Heart left ventricle (tissue), 16 donors: Measurements from ENCODE around the gene CUBN. TPM values are rescaled to one million over a fixed set of nuclear protein-coding genes. Genes with fewer than 3 reads are reported as not detected.

ENCODE experiments used
- ATAC-seq, 4 donors: fragments of 200-7000 bp; cut with Tn5 transposase; one replicate each; pipeline ENCODE4 v1.9.1; 2020 to 2022; ENCODE audit warnings: moderate library complexity in 4 of 4, mild to moderate bottlenecking in 3 of 4, moderate number of reproducible peaks in 1 of 4
- DNase-seq, 5 donors: peaks; one replicate each; pipeline ENCODE4 v3.0.0-alpha.2; 2020
- H3K27ac ChIP-seq, 12 donors: fragments of 200-600 bp; sonication (generic) in 4 of 12; one replicate each; pipeline versions ENCODE4 v1.5.0 to v1.8.0; 2016 to 2022; ENCODE audit warnings: mild to moderate bottlenecking in 2 of 12
- H3K27me3 ChIP-seq, 9 donors: fragments of 200-600 bp; sonication (generic) in 2 of 9; one replicate each; pipeline versions ENCODE4 v1.5.1 to v1.8.0; 2016 to 2022; ENCODE audit warnings: mild to moderate bottlenecking in 3 of 9
- H3K36me3 ChIP-seq, 9 donors: fragments of 200-600 bp; sonication (generic) in 2 of 9; one replicate each; pipeline versions ENCODE4 v1.5.0 to v1.8.0; 2018 to 2022; ENCODE audit warnings: mild to moderate bottlenecking in 2 of 9
- H3K4me1 ChIP-seq, 12 donors: fragments of 200-600 bp; sonication (generic) in 4 of 12; one replicate each; pipeline versions ENCODE4 v1.5.0 to v1.8.0; 2016 to 2022; ENCODE audit warnings: mild to moderate bottlenecking in 3 of 12
- H3K4me3 ChIP-seq, 12 donors: fragments of 200-600 bp; sonication (generic) in 4 of 12; one replicate each; pipeline versions ENCODE4 v1.5.0 to v1.8.0; 2017 to 2022; ENCODE audit warnings: mild to moderate bottlenecking in 9 of 12, moderate library complexity in 4 of 12
- H3K9me3 ChIP-seq, 12 donors: fragments of 200-600 bp; sonication (generic) in 4 of 12; one replicate each; pipeline versions ENCODE4 v1.5.0 to v1.8.0; 2016 to 2022; ENCODE audit warnings: mild to moderate bottlenecking in 1 of 12
- POLR2A ChIP-seq, 2 donors: fragments of 450-650 bp; IDR thresholded peaks; one replicate each; pipeline ENCODE4 v1.6.1; 2017; ENCODE audit warnings: antibody characterized with exemption in 2 of 2, mild to moderate bottlenecking in 2 of 2, moderate library complexity in 2 of 2
- WGBS, 4 donors: extraction: QIAGEN DNeasy Blood & Tissue Kit in 2 of 4; methylation state at CpG; one replicate each; pipeline versions ENCODE4 v1.1.5 to v1.1.7; 2013 to 2018; 5-methylcytosine and 5-hydroxymethylcytosine counted together
- intact Hi-C, 10 donors: fragments of 100-400 bp; cut with DNase I; formaldehyde crosslinking; loops; one replicate each; pipeline versions ENCODE4 v1.11.1 to v1.14.2; 2022
- polyA plus RNA-seq, 2 donors: library from polyadenylated mRNA; stranded (reverse); fragments of 200-250 nt; gene quantifications; one replicate each; pipeline ENCODE4 v1.2.3, GENCODE V29; 2013
- total RNA-seq, 9 donors: library from RNA; depleted of rRNA in 2 of 9; stranded (reverse); fragments of >200 nt in 2 of 9; fragmentation: NEBNext Ultra II Directional in 3 of 9; extraction: Animal tissue kit (Norgen Biotek cat#: 25700) in 3 of 9; gene quantifications; one replicate each; pipeline versions ENCODE4 v1.1.0 to v1.2.4, GENCODE V29; 2016 to 2023
- TF ChIP-seq, protein P1 (sequence below), 12 donors: fragments of 200-600 bp; sonication (generic) in 4 of 12; IDR thresholded peaks; one replicate each; pipeline versions ENCODE4 v1.5.0 to v1.8.0; 2018 to 2022; ENCODE audit warnings: antibody characterized with exemption in 12 of 12, mild to moderate bottlenecking in 5 of 12
- donor health status: ischemic (EF 13 %, LVEDD 7.1; RV severe dilation, severe dysfunction).
- donor health status: healthy with polysubstance abuse.
- donor health status: DM: no; HTN: yes; CAD: no.
- donor health status: DM: no; HTN: no; CAD: no.
- donor health status: ischemic (EF 25% LVEDD 6.9; RV normal size, moderate dysfunction).
- donor health status: ischemic (EF 25% LVEDD 5.7; RV mildly dilated, moderate dysfunction).
- donor health status: healthy.
- donor health status: DM: yes; HTN: yes; CAD: no.
- donor health status: ischemic (EF 35%, LVEDD 5.7; RV mildly dilated, moderate dysfunction).
- donor health status: nonischemic (EF 11% LVEDD 7.7; RV severe dilation, severe dysfunction).
- donor health status: DM: yes; HTN: yes; CAD: no.
- donor health status: PGD.
- donor health status: ischemic (EF 29% LVEDD 5.4; RV normal size, mild dysfunction).
- donor health status: nonischemic (EF 23%, LVEDD 6.1; RV moderate dilation, normal function).

CUBN gene
- total and polyA plus RNA-seq, 11 donors: 0.07 to 1.5 (median 0.44) TPM

DNA sequence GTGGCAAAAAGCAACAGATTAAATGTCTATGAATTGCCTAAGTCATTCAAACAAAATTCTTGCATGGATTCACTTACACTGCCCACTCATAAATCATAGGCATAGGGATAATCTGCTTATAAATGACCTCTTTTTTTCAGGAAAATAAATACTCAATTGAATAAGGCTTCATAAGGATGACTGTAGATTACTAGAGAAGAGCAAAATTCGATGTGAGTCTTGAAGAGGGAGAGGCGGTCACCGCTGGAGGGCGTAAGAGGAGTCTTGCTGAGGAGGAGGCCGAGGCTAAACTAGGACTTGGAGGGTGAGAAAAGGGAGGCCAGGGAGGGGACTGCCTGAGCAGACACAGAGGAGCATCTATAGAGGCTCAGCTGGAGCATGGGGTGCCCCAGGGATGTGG, 177.0 kb downstream of the CUBN start:
- intact Hi-C loops: no loop called here
- no peak overlapping the region for H3K4me3 ChIP-seq
- peaks cover 0 to 35% (median 11%) of the 10 kb centered on the region in 12 donors for H3K4me1 ChIP-seq
- H3K27me3 ChIP-seq: no peaks in the 10 kb centered on the region
- no peaks in the 10 kb centered on the region for H3K9me3 ChIP-seq
- no peaks in the 10 kb centered on the region for H3K36me3 ChIP-seq
- H3K27ac ChIP-seq: peak overlapping the region in 7 of 12 donors; percentile 7 to 49 (median 28)
- ATAC-seq (no peak), DNase-seq (no peak)
- 87 to 88% (median 87%) methylated on average over 5 of the region's 5 CpGs for WGBS, 4 donors
- TF ChIP-seq, protein P1, sequence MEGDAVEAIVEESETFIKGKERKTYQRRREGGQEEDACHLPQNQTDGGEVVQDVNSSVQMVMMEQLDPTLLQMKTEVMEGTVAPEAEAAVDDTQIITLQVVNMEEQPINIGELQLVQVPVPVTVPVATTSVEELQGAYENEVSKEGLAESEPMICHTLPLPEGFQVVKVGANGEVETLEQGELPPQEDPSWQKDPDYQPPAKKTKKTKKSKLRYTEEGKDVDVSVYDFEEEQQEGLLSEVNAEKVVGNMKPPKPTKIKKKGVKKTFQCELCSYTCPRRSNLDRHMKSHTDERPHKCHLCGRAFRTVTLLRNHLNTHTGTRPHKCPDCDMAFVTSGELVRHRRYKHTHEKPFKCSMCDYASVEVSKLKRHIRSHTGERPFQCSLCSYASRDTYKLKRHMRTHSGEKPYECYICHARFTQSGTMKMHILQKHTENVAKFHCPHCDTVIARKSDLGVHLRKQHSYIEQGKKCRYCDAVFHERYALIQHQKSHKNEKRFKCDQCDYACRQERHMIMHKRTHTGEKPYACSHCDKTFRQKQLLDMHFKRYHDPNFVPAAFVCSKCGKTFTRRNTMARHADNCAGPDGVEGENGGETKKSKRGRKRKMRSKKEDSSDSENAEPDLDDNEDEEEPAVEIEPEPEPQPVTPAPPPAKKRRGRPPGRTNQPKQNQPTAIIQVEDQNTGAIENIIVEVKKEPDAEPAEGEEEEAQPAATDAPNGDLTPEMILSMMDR (IDR thresholded peaks at IDR 0.05): peak in 1 of 12 donors; percentile 12
- TF ChIP-seq POLR2A (IDR thresholded peaks at IDR 0.05): no peak

DNA sequence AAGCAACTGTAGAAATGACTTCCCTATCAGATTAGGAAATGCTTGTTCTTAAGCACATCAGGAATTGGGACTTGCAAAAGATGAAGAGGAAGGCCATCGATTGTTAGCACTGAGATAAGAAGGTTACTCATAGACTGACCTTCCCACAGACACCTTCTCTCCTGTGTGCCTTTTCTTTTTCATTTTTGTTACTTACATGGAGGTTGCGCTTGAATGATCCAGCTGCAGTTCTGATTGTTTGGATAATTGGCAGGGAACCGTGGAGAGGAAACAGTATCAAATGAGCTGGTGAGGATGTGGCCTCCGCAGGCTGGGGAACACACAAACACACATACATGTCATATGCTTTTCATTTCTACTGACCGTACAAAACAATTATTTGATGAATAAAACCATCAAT, 177.5 kb downstream of the CUBN start:
- WGBS, 4 donors: 39 to 52% (median 41%) methylated on average over 5 of the region's 5 CpGs
- H3K27ac ChIP-seq: peak overlapping the region in 5 of 12 donors; percentile 15 to 49 (median 28)
- no peak for DNase-seq
- ATAC-seq: peak in 2 of 4 donors; percentile 34 to 62
- intact Hi-C loops: no loop called here
- peaks cover 0 to 35% (median 11%) of the 10 kb centered on the region in 12 donors for H3K4me1 ChIP-seq
- TF ChIP-seq, protein P1 (IDR thresholded peaks at IDR 0.05): no peak
- no peak for TF ChIP-seq POLR2A (IDR thresholded peaks at IDR 0.05)
- no peaks in the 10 kb centered on the region for H3K36me3 ChIP-seq
- no peak overlapping the region for H3K4me3 ChIP-seq
- H3K27me3 ChIP-seq: no peaks in the 10 kb centered on the region
- no peaks in the 10 kb centered on the region for H3K9me3 ChIP-seq

DNA sequence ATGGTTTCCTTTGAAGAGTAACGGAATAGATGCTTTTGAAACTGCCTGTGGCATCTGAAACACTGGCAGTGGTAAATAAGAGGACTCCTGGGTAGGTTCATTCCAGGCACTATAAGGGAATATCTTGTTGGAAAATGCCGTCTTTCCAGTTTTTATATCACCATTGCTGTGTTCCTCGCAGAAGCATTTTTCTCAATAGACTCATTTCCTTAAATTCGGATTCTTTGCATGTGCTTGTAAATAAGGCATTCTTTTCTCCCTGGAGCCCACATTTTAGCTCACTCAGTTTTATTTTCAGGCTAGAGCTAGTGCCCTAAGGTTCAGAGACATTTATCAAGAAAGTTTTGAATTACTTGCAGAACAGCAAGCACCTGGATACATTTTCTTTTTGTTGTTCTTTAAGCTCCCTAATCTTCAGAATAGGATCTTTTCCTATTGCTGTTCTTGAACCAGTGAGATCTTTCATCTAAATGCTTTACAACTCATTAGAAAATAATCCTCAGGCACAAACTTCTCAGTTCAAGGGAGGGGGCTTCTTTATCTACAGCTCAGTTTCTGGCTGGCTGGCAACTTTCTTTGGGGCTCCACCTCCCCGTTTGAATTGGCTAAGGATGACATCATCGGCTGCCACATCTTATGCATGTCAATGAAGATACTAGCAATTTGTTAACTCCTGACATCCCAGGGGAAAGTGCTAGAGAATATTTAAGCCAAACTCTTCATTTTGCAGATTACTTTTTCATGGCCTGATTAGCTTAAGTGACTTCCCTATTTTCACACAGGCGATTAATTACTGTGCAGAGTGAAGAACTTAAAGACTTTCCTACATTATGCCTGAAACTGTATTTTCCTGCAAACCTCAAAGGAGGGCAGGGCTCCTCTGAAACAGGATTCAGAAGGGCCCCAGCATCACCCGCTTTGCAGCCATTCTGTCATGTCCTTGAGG, 178.7 kb downstream of the CUBN start:
- intact Hi-C loops: no loop called here

DNA sequence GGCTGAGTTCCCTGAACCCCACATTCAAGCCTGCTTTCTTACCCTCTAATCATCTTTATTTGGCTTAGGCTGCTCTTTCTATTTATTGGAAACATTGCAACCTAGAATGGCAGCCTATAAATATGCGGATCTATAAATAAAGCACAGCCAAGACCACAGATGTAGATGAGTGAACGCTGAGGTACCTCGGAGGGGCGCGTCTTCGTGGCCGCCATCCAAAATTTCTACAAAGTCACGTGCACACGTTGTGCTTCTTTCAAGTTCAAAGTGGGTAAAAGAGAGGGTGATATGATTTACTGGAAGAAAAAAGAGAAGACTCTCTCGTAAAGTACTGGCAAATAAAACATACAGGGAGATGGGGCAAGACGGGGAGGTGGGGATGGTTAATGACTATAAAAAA, 179.8 kb downstream of the CUBN start:
- Histone ChIP-seq H3K27me3 (no peaks in the 10 kb centered on the region), H3K4me3 (no peak overlapping the region), H3K36me3 (no peaks in the 10 kb centered on the region), H3K9me3 (no peaks in the 10 kb centered on the region), H3K4me1 (peaks cover 0 to 43% (median 11%) of the 10 kb centered on the region in 12 donors), H3K27ac (no peak overlapping the region)
- WGBS, 4 donors: 49 to 59% (median 55%) methylated on average over 11 of the region's 11 CpGs
- no peak for ATAC-seq
- no peak for DNase-seq
- intact Hi-C loops: no loop called here
- TF ChIP-seq, protein P1 (IDR thresholded peaks at IDR 0.05): no peak
- TF ChIP-seq POLR2A (IDR thresholded peaks at IDR 0.05): no peak

More for the DNA sequence above, 178.7 kb downstream of the CUBN start:
- Histone ChIP-seq H3K27ac (peak overlapping the region in 1 of 12 donors; percentile 8), H3K4me3 (no peak overlapping the region), H3K36me3 (no peaks in the 10 kb centered on the region), H3K4me1 (peaks cover 0 to 35% (median 11%) of the 10 kb centered on the region in 12 donors), H3K9me3 (no peaks in the 10 kb centered on the region), H3K27me3 (no peaks in the 10 kb centered on the region)
- TF ChIP-seq, protein P1 (IDR thresholded peaks at IDR 0.05): no peak
- TF ChIP-seq POLR2A (IDR thresholded peaks at IDR 0.05): no peak
- WGBS, 4 donors: 50 to 56% (median 52%) methylated on average over 8 of the region's 8 CpGs
- ATAC-seq (no peak), DNase-seq (no peak)
